Measurements from ENCODE around the gene TPRG1. TPM values are rescaled to one million over a fixed set of nuclear protein-coding genes. Genes with fewer than 3 reads are reported as not detected.

Gene TPRG1
- total RNA-seq, 1 experiment from 2014 or later, result 0.35 TPM

DNA sequence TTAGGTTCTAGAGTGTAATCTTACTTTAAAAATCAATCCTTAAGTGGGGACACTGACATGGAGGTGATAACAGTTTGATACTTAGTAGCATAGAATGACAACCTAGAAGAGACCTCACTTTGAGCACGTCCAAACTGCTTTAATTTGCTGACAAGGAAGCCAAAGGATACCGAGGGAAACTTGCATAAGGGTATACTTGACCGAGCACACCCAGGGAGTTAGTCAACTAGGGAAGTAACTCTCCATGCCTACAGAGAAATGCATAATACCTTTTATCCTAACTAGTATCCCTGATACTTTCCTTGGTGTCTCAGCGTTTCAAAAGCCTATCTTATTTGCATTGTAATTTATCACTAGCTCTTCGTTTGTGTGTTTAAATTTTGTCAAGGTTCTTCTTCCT is 5.5 kb upstream of the TPRG1 start:
- DNase-seq (ENCODE audit: low spot score), result no peak

DNA sequence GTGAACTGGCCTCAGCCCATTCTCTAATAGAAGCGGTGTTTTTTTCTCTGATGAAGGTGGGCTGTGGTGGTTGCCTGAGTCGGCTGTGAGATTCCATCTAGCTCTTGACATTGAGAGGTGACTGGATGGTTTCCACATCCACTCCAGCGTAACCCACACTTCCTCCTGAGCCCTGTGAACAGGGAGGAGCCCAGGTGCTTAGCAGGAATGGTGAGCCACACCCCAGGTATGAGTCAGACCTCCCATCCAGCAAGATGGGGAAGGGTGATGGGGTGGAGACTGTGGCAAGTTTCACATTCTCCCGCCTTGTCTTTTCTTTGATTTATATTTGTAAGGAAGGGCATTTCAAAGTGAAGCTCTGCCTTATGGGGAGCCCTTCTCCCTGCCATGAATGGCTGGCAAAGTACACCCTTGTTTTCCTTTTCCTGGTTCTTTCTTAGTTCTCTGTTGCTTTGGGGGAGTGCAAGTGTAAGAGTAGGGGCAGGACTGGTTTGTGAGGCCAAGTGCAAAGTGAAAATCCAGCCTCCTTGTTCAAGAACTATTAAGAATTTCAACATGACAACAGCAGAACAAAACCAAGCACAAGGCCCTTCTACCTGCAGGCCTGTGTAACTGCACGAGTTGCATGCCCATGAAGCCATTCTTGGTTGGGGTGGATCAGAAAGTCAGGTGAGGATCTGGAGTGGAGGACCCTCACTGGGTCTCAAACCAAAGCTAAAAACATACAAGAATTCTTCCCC is 4.6 kb upstream of the TPRG1 start:
- DNase-seq (ENCODE audit: low spot score), result peak; percentile 54

DNA sequence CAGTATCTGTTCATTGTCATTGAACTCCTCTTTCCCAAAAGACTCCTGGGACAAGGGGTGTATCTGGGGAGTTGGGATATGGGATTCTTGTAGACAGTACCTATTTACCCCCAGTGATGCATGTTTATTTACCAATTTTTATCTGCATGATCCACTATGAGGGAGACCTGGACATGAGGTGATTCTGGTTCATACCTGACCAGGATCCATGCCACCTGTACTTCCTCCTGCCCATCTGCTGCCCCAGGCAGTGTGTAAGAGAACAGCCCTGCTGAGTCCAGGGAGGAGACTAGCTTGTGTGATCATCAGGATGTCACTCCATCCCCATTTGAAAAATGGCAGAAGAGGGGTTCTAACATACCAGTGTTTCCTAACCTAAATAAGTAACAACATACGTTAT is 3.1 kb upstream of the TPRG1 start:
- no peak for DNase-seq (ENCODE audit: low spot score)

DNA sequence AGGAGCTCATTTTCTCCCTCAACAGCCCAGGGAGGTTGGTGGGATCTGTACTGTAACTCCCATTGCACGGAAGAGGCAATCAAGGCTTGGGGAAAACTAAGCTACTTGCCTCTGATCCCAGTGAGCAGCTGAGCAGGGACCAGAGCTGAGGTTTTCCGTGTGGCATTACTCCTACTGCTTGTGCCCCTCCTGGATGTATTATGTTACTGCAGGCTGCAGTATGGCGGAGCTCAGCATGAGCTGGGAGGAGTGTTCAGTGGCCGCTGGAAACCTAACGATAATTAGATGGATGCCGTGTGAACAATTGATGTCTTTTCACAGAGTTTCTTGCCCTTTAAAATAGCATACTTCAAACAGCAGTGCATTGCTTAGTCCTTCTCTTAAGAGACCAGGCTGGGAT is 2.0 kb upstream of the TPRG1 start:
- no peak for DNase-seq (ENCODE audit: low spot score)

DNA sequence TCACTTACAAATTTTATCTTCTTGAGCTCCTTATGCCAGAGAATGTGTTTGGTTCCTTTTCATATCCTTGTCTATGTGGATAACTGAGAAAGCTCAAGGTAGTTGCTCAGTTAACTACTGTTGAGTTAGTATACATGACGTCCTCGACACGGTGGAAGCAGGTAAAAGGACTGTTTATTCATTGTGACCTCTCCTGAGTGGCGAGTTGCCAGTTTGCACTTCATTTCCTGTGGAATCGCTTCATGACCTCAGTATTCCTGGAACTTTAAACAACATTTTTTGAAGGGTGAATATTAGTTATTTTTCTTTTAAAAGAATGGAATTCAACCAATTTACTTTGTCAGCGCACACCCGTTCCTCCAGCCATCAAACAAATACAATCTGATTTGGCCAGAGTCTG is 1.2 kb upstream of the TPRG1 start:
- DNase-seq (ENCODE audit: low spot score), result peak; percentile 19

DNA sequence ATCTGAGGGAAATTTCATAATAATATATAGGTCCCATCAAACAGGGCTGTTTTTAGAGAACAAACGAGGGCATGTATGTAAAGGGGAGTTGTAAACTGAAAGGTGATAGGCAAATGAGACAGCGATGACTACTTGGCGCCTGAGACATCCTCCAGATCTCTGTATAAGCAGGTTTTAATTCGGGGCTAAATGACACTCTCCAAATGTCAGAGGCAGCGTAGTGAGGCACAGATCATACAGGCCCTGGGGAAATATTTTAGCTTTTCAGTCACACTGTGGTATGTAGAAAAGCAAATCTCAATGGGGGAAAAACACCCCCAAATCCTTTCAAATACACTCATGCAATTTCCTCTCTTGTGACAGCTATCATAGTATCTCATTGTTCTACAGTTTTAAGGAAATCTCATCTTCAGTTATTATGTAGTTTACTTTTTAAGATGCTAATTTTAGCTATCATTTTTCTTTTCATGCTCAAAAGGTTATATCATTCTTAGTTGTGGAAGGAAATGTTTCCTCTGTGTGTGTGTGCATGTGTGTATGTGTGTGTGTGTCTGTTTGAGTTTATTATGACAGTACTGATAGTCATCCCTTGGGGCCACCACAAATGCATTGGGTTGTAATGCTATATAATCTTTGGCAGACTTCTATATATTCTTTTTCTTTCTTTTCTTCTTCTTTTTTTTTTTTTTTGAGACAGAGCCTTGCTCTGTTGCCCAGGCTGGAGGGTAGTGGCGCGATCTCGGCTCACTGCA is 1.1 kb downstream of the TPRG1 start:
- no peak for DNase-seq (ENCODE audit: low spot score)

DNA sequence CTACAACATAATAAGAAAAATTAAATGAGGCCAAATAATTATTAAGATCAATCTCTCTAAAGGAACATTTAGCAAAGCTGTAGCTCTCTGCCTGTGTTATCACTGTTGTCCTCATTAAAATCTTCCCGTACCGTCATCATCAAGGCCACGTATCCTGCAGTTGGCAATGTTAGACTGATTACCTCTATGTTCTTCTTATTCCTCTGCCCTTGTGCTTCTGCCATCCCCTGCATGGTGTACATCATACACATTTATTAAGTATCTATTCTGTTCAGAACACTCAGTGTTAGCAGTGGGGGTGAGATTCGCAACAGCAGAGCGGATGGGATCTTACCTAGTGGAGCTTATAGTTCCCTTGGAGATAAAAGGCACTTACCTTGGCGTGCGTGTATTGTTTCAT is 12.8 kb downstream of the TPRG1 start:
- DNase-seq (ENCODE audit: low spot score), result no peak

DNA sequence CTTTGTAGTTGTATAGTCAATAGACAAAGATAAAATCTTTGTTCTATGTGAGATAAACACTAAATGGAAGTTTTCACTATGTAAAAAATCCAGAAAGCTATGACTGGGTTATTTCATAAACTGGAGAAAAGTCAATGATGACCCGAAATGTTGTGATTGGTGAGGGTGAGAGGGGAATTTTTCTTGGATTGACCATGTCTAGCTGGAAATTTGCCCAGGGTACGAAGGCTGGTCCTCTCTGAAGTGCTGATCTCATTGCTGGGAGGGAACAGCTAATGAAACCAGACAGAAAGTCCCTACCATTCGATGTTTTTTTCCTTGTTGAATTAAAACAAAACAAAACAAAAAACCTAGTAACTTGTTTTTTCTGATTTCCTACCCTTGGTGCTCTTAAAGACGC is 14.3 kb downstream of the TPRG1 start:
- peak; percentile 28 for DNase-seq (ENCODE audit: low spot score)

DNA sequence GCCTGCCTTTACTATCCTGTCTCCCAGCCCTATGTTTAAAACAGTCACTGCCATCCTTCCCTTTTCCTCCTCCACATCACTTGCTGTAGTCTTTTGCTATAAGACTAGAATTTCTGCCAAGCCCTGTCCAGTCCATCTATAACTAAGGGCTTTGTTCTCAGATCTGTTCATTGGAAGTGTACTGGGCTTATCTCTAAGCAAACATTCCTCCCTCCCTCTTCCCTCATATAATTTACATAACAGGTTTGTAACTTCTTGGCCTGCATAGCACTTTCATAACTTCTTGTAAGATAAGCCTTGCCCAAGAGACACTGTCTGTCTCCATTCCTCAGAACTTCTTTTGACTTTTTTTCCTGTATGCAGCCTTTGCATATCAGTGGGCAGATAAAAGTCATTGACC is 16.7 kb downstream of the TPRG1 start:
- DNase-seq (ENCODE audit: low spot score), result no peak

DNA sequence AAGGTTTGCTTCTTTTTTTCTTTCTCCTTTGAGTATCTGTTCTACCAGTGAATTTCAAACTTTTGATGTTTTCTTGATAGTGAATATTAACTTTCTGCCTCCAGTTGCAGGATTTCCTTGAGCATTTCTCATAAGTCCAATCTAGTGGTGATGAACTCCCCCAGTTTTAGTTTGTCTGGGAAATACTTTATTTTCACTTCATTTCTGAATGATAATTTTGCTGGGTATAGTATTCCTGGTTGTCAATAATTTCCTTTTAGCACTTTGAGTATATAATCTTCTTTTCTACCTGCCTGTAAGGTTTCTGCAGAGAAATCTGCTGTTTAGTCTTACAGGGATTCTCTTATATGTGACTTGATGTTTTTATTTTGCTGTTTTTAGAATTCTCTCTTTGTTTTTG is 21.0 kb downstream of the TPRG1 start:
- DNase-seq (ENCODE audit: low spot score), result no peak

DNA sequence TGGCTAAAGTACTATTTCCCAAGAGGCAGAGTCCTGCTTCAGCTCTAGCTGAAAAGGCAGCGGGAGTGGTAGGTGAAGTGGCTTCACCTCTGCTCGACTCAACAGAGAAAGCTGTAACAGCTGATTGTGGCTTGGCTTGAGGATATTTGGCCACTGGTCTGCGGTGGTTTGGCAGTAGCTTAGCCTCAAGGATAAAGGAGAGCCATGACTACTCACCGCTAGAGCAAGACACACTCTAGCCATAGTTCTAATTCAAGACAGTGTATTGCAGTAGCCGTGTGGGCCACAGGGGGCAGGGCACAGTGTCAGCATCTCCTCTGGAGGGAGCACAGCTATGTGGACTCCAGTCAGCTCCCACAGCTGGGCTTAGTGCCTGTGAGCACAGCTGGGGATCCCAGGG is 23.5 kb downstream of the TPRG1 start:
- peak; percentile 13 for DNase-seq (ENCODE audit: low spot score)

DNA sequence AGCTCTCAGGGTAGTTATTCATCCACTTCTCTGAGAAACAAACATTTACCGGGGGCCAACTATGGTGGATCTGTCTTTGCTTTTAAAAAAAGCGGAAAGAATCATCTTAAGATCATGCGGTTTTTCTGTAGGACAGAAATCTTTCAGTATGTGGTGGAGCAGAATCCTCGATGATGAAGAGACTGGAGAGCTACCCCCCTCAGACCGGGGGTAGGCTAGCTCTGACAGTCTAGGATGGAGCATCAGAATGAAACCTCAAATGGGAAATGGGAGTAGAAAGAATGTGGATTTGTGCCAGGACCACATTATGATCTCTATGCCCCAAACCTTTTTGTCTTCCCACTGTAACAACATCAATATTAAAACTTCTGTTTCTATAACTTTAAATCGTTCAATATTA is 30.3 kb downstream of the TPRG1 start:
- no peak for DNase-seq (ENCODE audit: low spot score)

DNA sequence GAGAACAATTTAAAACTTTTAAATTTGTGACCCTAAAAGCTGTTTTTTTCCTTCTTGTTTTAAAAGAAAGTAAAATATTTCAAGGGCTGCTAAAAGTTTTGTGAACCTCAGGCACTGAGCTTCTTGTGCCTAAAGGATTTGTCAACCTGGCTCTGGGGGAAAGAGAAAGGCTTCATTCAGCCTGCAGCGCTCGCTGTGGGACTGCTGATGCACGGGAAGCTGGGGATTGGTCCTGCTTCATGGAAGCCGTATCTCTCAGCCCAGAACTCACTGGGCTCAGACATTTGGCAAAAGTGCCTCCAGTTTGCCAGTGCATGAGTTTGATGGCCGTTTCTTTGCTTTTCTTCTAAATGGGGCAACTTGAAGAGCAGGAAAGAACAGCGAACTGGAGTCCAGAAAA is 30.8 kb downstream of the TPRG1 start:
- DNase-seq (ENCODE audit: low spot score), result no peak

DNA sequence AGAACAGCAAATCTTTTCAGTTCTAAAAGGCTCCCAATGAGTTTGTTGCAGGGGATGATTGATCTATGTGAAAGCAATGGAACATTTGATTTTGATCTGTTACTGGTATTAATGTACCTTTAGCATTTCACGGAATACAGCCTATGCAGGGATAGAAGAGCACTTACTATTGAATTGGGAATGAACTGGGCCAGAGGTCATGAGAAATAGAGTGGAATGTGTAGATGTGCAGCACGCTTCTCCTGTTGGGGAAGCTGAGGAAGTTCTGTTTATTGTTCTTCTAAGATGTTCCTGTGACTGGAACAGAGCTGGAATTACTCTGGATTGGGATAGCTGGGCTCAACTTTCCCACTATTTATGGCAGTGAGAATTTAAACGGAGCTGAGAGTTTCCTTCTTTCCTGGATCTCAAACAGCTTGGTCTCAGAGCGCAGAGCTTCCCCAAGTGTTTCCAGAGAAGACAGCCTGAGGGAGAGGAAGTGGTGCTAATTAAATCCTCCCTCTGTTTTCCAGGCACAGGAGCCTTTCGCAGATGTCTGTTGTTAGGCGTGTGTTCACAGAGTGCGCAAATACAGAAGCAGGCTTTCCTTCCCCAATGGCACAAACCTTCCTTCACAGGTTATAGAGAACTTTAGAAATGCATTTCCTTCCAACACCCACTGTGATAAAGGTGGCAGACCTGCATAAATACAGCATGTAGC is 32.5 kb downstream of the TPRG1 start:
- no peak for DNase-seq (ENCODE audit: low spot score)

DNA sequence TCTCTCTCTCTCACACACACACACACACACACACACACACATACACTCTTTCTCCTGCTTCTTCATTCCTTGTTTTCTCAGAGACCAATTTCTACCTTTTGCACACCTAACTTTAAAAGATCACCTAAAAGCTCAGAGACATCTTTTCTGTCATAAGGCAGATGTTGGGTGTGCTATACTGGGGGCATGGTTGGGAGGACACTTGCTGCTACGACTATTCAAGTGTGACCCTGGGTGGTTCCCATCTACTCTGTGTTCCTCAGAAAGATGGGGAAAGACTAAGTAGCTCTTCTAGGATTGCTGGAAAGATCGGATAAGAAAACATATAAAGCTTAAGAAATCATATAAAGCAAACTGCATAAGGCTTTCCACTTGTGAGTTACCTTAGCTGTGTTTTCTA is 33.2 kb downstream of the TPRG1 start:
- no peak for DNase-seq (ENCODE audit: low spot score)

DNA sequence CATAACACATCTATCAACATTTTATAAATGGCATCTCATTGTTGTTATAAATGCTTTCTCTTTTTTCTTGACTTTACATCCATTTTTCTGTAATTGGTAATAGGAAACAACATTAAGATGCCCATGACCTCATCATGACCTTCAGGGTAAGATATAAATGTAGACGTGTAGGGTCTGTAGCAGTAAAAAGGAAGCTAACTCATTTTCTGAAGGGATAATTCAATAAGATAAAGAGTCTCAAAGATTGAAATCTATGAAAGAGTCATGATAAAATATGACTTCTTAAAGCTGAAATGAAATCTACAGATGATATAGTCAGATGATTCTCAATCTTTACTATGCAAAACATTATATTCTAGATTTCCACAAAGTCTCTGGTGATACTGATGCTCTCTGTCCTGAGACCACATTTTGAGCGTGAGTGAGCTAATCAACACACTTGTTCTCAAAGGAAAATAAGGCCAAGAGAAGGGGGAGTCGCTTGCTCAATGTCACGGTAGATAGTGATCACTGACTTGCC is 38.5 kb downstream of the TPRG1 start:
- DNase-seq (ENCODE audit: low spot score), result no peak

DNA sequence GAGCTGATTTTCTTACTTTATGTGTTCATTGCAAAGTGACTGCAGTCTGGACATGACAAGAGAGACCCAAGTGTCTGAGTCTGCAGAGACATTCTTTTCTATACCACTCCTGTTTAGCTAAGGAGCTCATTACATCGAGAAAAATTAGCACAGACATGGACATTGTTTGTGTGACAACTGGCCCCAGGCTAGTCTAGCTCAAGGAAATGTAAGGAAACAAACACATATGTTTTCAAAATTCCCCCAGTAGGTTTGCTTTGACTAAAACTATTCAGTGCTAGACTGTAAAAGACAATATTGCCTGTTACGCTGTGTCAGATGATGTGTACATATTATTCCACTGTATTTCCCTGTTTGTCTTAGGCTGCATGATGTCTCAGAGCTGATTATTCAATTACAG is 40.9 kb downstream of the TPRG1 start:
- no peak for DNase-seq (ENCODE audit: low spot score)

DNA sequence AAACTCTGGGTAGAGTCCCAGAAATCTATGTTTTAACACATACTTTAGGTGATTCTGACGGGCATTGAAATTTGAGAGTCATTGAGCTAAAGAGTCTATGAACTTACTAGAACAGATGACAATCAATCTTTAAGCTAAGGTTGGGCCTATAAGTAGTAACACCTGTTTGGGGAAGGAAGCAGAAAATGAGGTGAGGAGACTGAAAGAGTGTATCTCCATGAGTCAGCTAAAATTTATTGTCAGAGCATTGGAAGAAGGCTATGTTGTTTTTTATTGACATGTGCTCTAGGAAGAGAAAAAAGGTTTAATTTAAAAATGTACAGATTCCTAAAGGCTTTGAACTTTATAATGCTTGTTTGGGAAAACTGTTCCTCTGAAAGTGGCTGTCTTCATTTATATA is 42.9 kb downstream of the TPRG1 start:
- DNase-seq (ENCODE audit: low spot score), result no peak

DNA sequence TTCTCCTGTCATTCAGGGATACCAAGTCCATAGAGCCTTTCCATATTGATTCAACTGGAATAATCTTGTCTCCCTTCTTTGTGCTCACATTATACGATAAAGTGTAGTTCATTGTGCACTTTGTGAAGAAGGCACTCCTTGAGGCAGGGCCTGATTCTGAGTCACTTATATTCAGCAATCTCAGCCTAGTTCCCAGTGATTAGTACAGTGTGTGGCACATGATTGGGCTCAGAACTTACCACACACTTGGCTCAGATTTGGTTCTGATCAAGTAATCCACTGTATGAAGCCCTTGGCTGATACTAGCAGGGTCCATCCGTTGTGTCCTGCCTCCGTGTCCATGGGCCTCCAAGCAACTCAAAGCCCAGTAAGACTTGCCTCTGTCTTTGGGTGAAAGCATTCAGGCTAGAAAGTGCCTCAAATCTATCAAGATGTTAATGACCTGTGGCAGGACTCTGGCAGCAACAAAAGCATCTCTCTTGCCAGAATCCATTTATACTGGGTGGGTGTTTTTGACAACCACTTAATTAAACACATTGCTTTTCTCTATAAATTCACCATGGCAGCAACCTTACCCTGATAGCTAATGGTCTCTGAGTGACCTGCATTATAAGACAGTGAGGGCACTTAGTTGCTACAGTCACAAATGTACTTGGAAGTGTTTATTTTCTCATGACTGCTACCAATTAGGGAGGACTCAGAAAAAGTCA is 51.3 kb downstream of the TPRG1 start:
- no peak for DNase-seq (ENCODE audit: low spot score)

DNA sequence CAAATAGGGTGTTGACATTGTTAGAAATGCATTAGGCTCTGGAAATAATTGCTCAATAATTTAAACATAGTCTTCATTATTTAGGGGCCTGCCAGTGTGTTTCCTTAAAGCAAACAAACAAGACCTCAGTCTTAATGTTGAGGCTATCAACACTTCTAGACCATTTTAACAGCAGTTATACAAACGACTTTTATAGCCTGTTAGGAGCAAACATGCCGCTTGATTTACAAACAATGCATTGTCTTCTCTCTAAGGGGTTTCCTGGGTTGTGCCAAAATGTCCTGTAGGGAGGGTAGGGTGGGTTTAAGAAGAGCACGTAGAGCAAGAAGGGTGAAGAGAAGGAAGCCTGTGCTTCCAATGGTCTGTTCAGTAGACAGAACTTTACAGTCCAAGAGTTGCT is 53.7 kb downstream of the TPRG1 start:
- DNase-seq (ENCODE audit: low spot score), result no peak

DNA sequence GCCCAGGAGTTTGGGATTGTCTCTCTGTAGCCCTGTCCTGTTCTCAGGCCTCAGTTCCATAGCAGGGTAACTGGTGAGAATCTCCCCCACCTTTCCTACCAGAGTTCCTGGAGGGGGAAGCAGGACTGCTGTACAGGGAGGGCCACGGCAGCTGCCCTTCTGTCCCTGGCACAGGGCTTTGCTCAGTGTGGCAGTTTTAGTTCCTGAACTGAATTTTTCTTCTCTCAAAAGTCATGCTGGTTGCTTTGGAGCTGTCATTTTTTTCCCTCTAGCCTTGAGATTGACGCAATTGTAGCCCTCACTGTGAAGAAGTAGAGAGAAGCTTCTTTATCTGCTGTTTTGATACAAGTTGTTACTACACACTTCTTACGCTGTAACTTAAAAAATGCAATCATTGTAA is 55.5 kb downstream of the TPRG1 start:
- no peak for DNase-seq (ENCODE audit: low spot score)

DNA sequence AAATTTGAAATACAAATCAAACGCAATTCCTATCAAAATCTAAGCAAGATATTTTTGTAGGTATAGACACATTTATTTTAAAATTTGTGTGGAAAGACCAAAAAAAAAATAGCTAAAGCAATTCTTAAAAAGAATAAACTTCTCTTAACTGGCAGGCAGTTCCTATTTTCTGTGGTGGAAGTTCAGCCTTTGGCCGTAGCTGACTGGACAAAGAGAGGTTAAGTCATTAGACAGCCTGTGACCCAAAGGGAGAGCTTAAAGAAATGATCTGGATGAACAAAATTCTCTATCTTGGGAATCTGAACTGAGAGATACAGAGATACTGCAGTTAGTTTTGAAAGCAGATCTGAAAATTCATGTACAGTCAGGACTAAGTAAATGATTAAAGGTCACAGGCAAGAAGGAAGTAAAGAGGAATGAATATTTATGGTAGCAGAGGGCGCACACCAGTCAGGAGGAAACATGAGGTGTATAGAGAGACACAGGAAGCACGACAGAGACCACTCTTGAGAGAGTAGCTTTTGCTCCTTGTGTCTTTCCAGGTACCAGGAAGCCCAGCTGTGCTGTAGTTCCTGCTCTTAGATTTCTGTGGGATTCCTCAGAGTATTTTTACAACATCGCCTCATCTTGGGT is 57.5 kb downstream of the TPRG1 start:
- no peak for DNase-seq (ENCODE audit: low spot score)
